Measurements from ENCODE around the gene VPS29. TPM values are rescaled to one million over a fixed set of nuclear protein-coding genes. Genes with fewer than 3 reads are reported as not detected.

VPS29 gene
- polyA plus RNA-seq, 3 donors, result 224 to 409 (median 342) TPM

- H3K27me3 Mint-ChIP-seq (ENCODE audit: low read depth in 3 of 3), result peaks cover 0 to 2% (median 1%) of the 10 kb centered on the region in 3 donors
- no peaks in the 10 kb centered on the region for H3K27me3 ChIP-seq (ENCODE audit: control insufficient read depth in 2 of 2, insufficient read depth in 2 of 2, low read length in 2 of 2)
- no CpG with 5 or more reads among the region's 1 CpG for WGBS (ENCODE audit: insufficient coverage)
- no peak overlapping the region for H3K4me3 Mint-ChIP-seq
- H3K27ac ChIP-seq (ENCODE audit: low read depth in 1 of 2, low read length in 2 of 2), result no peak overlapping the region
- peaks cover 2% of the 10 kb centered on the region for H3K4me1 Mint-ChIP-seq
- no peak overlapping the region for H3K9ac ChIP-seq (ENCODE audit: insufficient read depth, low read length, poor library complexity, severe bottlenecking)
- no peak overlapping the region for H3K4me3 ChIP-seq (replicated peaks in 1 of 3; ENCODE audit: low read depth in 2 of 3, low read length in 3 of 3)
- intact Hi-C loops (cut with micrococcal nuclease), result no loop called here
- DNase-seq, result no peak
- no peak overlapping the region for H2AFZ ChIP-seq (ENCODE audit: insufficient read depth, low read depth, low read length, poor library complexity, severe bottlenecking)
- no peak for TF ChIP-seq CTCF (IDR thresholded peaks at IDR 0.05)
- peaks cover 0 to 1% (median 0%) of the 10 kb centered on the region in 7 donors for H3K9me3 Mint-ChIP-seq
- H4K20me1 ChIP-seq (ENCODE audit: insufficient read depth, low read length), result no peaks in the 10 kb centered on the region
- H3K4me2 ChIP-seq (replicated peaks; ENCODE audit: extremely low read depth, low read length, poor library complexity, severe bottlenecking), result no peak overlapping the region
- H3K36me3 Mint-ChIP-seq, result no peaks in the 10 kb centered on the region
- H3K36me3 ChIP-seq (replicated peaks in 1 of 2; ENCODE audit: control insufficient read depth in 1 of 2, insufficient read depth in 2 of 2, low read length in 2 of 2), result no peaks in the 10 kb centered on the region
- no peaks in the 10 kb centered on the region for H3K9me3 ChIP-seq (replicated peaks in 1 of 2; ENCODE audit: control insufficient read depth in 1 of 2, insufficient read depth in 1 of 2, low read length in 2 of 2)
- H3K27ac Mint-ChIP-seq, result no peak overlapping the region
- H3K79me2 ChIP-seq (ENCODE audit: insufficient read depth, low read length), result no peaks in the 10 kb centered on the region
- no peaks in the 10 kb centered on the region for H3K4me1 ChIP-seq (ENCODE audit: control insufficient read depth in 1 of 2, insufficient read depth in 2 of 2, low read length in 2 of 2)
Measured at GRCh38 chr12:110514363-110514762, 12.5 kb upstream of the VPS29 start.

- peaks cover 0 to 1% (median 0%) of the 10 kb centered on the region in 7 donors for H3K9me3 Mint-ChIP-seq
- H2AFZ ChIP-seq (ENCODE audit: insufficient read depth, low read depth, low read length, poor library complexity, severe bottlenecking), result no peak overlapping the region
- DNase-seq, result no peak
- no peak overlapping the region for H3K4me3 Mint-ChIP-seq
- no peaks in the 10 kb centered on the region for H3K27me3 ChIP-seq (ENCODE audit: control insufficient read depth in 2 of 2, insufficient read depth in 2 of 2, low read length in 2 of 2)
- no peak overlapping the region for H3K27ac Mint-ChIP-seq
- TF ChIP-seq CTCF (IDR thresholded peaks at IDR 0.05), result no peak
- H3K4me1 ChIP-seq (ENCODE audit: control insufficient read depth in 1 of 2, insufficient read depth in 2 of 2, low read length in 2 of 2), result no peaks in the 10 kb centered on the region
- H3K27me3 Mint-ChIP-seq (ENCODE audit: low read depth in 3 of 3), result peaks cover 0 to 2% (median 1%) of the 10 kb centered on the region in 3 donors
- H3K36me3 ChIP-seq (replicated peaks in 1 of 2; ENCODE audit: control insufficient read depth in 1 of 2, insufficient read depth in 2 of 2, low read length in 2 of 2), result no peaks in the 10 kb centered on the region
- no peaks in the 10 kb centered on the region for H3K36me3 Mint-ChIP-seq
- no peak overlapping the region for H3K4me2 ChIP-seq (replicated peaks; ENCODE audit: extremely low read depth, low read length, poor library complexity, severe bottlenecking)
- no peak overlapping the region for H3K27ac ChIP-seq (ENCODE audit: low read depth in 1 of 2, low read length in 2 of 2)
- WGBS (ENCODE audit: insufficient coverage), result 67% methylated on average over 3 of the region's 6 CpGs
- intact Hi-C loops (cut with micrococcal nuclease), result loop anchor here in 1 of 2 donors (2.0 kb wide), 1 partner anchor 87 kb away; no protein-coding TSS in a partner anchor
- H3K4me1 Mint-ChIP-seq, result peaks cover 2% of the 10 kb centered on the region
- no peaks in the 10 kb centered on the region for H3K79me2 ChIP-seq (ENCODE audit: insufficient read depth, low read length)
- no peak overlapping the region for H3K4me3 ChIP-seq (replicated peaks in 1 of 3; ENCODE audit: low read depth in 2 of 3, low read length in 3 of 3)
- no peaks in the 10 kb centered on the region for H4K20me1 ChIP-seq (ENCODE audit: insufficient read depth, low read length)
- no peak overlapping the region for H3K9ac ChIP-seq (ENCODE audit: insufficient read depth, low read length, poor library complexity, severe bottlenecking)
- H3K9me3 ChIP-seq (replicated peaks in 1 of 2; ENCODE audit: control insufficient read depth in 1 of 2, insufficient read depth in 1 of 2, low read length in 2 of 2), result no peaks in the 10 kb centered on the region
Measured at GRCh38 chr12:110513842-110514241, 11.9 kb upstream of the VPS29 start.
